Adrenal gland (tissue), 12 donors: ENCODE results near the gene FBXL19. TPM values are rescaled to one million over a fixed set of nuclear protein-coding genes. Genes with fewer than 3 reads are reported as not detected.
A peak's percentile ranks its signal among the peaks of the same experiment; 100 is the strongest.

ENCODE experiments used
- DNase-seq, 7 donors: peaks; one replicate each; pipeline ENCODE4 v3.0.0-alpha.2; 2019 to 2020
- H3K27ac ChIP-seq, 5 donors: fragments of 200-600 bp; sonication (generic) in 4 of 5; 1 replicate in 3 of 5; 2 replicates in 2 of 5; pipeline versions ENCODE4 v1.5.1 to v1.8.0; 2016 to 2020; ENCODE audit warnings: mild to moderate bottlenecking in 1 of 5
- H3K27me3 ChIP-seq: fragments of 200-600 bp; 2 replicates; pipeline ENCODE4 v1.8.0; 2021
- H3K36me3 ChIP-seq, 2 donors: fragments of 200-600 bp; replicated peaks in 1 of 2; 1 replicate in 1 of 2; 2 replicates in 1 of 2; pipeline versions ENCODE4 v1.5.1 to v1.8.0; 2018 to 2022
- H3K4me1 ChIP-seq, 2 donors: fragments of 200-600 bp; replicated peaks in 1 of 2; 1 replicate in 1 of 2; 2 replicates in 1 of 2; pipeline versions ENCODE4 v1.5.1 to v1.8.0; 2018 to 2021
- H3K4me3 ChIP-seq, 4 donors: fragments of 200-600 bp; sonication (generic) in 3 of 4; one replicate each; pipeline ENCODE4 v1.5.1; 2016 to 2018
- H3K9me3 ChIP-seq, 3 donors: fragments of 200-600 bp; sonication (generic) in 1 of 3; replicated peaks in 1 of 3; 1 replicate in 2 of 3; 2 replicates in 1 of 3; pipeline versions ENCODE4 v1.5.1 to v1.8.0; 2016 to 2021
- CTCF ChIP-seq, 6 experiments: fragments of 450-650 bp in 4 of 6; fragments of 200-600 bp in 2 of 6; sonication (generic) in 1 of 6; IDR thresholded peaks; 1 replicate in 5 of 6; 2 replicates in 1 of 6; pipeline versions ENCODE4 v1.5.1 to v1.8.0; 2016 to 2021; ENCODE audit warnings: antibody characterized with exemption in 6 of 6, mild to moderate bottlenecking in 2 of 6, moderate library complexity in 1 of 6
- POLR2A ChIP-seq, 2 donors: fragments of 450-650 bp; IDR thresholded peaks; one replicate each; pipeline ENCODE4 v1.6.1; 2017; ENCODE audit warnings: antibody characterized with exemption in 2 of 2, mild to moderate bottlenecking in 2 of 2, moderate library complexity in 1 of 2
- WGBS, 4 donors: extraction: QIAGEN DNeasy Blood & Tissue Kit in 2 of 4; methylation state at CpG; one replicate each; pipeline versions ENCODE4 v1.1.5 to v1.1.7; 2013 to 2017; 5-methylcytosine and 5-hydroxymethylcytosine counted together
- intact Hi-C, 2 donors: fragments of 100-400 bp; cut with DNase I; formaldehyde crosslinking; loops; one replicate each; pipeline versions ENCODE4 v1.14.1 to v1.15.0; 2022 to 2023
- polyA plus RNA-seq, 3 donors: library from polyadenylated mRNA; stranded (reverse); fragments of 200-250 nt in 2 of 3; fragments of 350-450 nt in 1 of 3; fragmentation: Illumina TruSeq in 1 of 3; extraction: RNeasy Lipid Tissue Mini Kit (QIAGEN cat#74804) in 1 of 3; gene quantifications; one replicate each; pipeline ENCODE4 v1.2.3, GENCODE V29; 2013 to 2014
- total RNA-seq, 9 donors: library from RNA; depleted of rRNA in 4 of 9; stranded (reverse); fragments of >200 nt in 4 of 9; fragments of 120-200 nt in 1 of 9; fragmentation: NEBNext Ultra II Directional in 1 of 9; extraction: Animal tissue kit (Norgen Biotek cat#: 25700) in 1 of 9; gene quantifications; one replicate each; pipeline versions ENCODE4 v1.1.0 to v1.2.4, GENCODE V29; 2013 to 2023
- donor health status: healthy with polysubstance abuse.
- donor health status: Bipolar disorder and iron deficiency.
- donor health status: DM: yes; HTN: yes; CAD: no.
- donor health status: DM: no; HTN: no; CAD: no.
- donor health status: DM: no; HTN: no; CAD: no.
- donor health status: DM: yes; HTN: yes; CAD: no.

Gene FBXL19
- total and polyA plus RNA-seq, 12 donors = 1.6 to 74.1 (median 12.5) TPM

- Histone ChIP-seq H3K27me3 (no peaks in the 10 kb centered on the region), H3K4me1 (peaks cover 6 to 18% of the 10 kb centered on the region in 2 donors), H3K27ac (no peak overlapping the region), H3K36me3 (no peaks in the 10 kb centered on the region), H3K9me3 (no peaks in the 10 kb centered on the region), H3K4me3 (no peak overlapping the region)
- intact Hi-C loops = no loop called here
- no peak for TF ChIP-seq POLR2A (IDR thresholded peaks at IDR 0.05)
- 95 to 99% (median 97%) methylated on average over 5 of the region's 5 CpGs for WGBS, 4 donors
- DNase-seq = no peak
Measured at GRCh38 chr16:30900588-30900987, 22.8 kb upstream of the FBXL19 start.

- Histone ChIP-seq H3K9me3 (no peaks in the 10 kb centered on the region), H3K36me3 (no peaks in the 10 kb centered on the region), H3K4me3 (peak overlapping the region in 2 of 4 donors; percentile 28 to 62), H3K27me3 (no peaks in the 10 kb centered on the region), H3K27ac (peak overlapping the region in 4 of 5 donors; percentile 70 to 96 (median 86)), H3K4me1 (peaks cover 6 to 11% of the 10 kb centered on the region in 2 donors)
- 24 to 48% (median 34%) methylated on average over 4 to 6 of the region's 6 CpGs for WGBS, 4 donors
- TF ChIP-seq CTCF (IDR thresholded peaks at IDR 0.05) = no peak
- no peak for TF ChIP-seq POLR2A (IDR thresholded peaks at IDR 0.05)
- DNase-seq = peak in 1 of 7 donors; percentile 12
- intact Hi-C loops = no loop called here
Measured at GRCh38 chr16:30901201-30902028, 22.0 kb upstream of the FBXL19 start.

- Histone ChIP-seq H3K27me3 (no peaks in the 10 kb centered on the region), H3K4me3 (peak overlapping the region in 2 of 4 donors; percentile 40 to 62), H3K4me1 (peaks cover 6 to 9% of the 10 kb centered on the region in 2 donors), H3K9me3 (no peaks in the 10 kb centered on the region), H3K27ac (peak overlapping the region; percentile 51 to 96 (median 84)), H3K36me3 (no peaks in the 10 kb centered on the region)
- intact Hi-C loops = no loop called here
- TF ChIP-seq CTCF (IDR thresholded peaks at IDR 0.05) = peak in 5 of 6 experiments; percentile 24 to 82 (median 39)
- peak; percentile 29 to 45 for TF ChIP-seq POLR2A (IDR thresholded peaks at IDR 0.05)
- 8 to 60% (median 21%) methylated on average over 15 to 97 of the region's 99 CpGs for WGBS, 4 donors
- peak; percentile 63 to 78 (median 69) for DNase-seq
Measured at GRCh38 chr16:30902029-30902972, 21.1 kb upstream of the FBXL19 start.

- Histone ChIP-seq H3K36me3 (no peaks in the 10 kb centered on the region), H3K27me3 (no peaks in the 10 kb centered on the region), H3K4me1 (peaks cover 6% of the 10 kb centered on the region in 2 donors), H3K4me3 (peak overlapping the region in 1 of 4 donors; percentile 62), H3K9me3 (no peaks in the 10 kb centered on the region), H3K27ac (peak overlapping the region; percentile 51 to 96 (median 83))
- intact Hi-C loops = no loop called here
- TF ChIP-seq POLR2A (IDR thresholded peaks at IDR 0.05) = no peak
- TF ChIP-seq CTCF (IDR thresholded peaks at IDR 0.05) = no peak
- no peak for DNase-seq
- WGBS, 4 donors = 74 to 90% (median 80%) methylated on average over 4 of the region's 4 CpGs
Measured at GRCh38 chr16:30903002-30903401, 20.4 kb upstream of the FBXL19 start.
